Lung (tissue), 12 donors: Measurements from ENCODE around the gene KAT8. TPM values are rescaled to one million over a fixed set of nuclear protein-coding genes. Genes with fewer than 3 reads are reported as not detected.
"Not testable (repeated sequence)": the region's sequence is repeated elsewhere in the genome, so short reads cannot be mapped to it uniquely, and the experiment has no call there.

Experiments used
- ATAC-seq: fragments of 200-7000 bp; cut with Tn5 transposase; one replicate; pipeline ENCODE4 v1.9.1; 2020; ENCODE audit warnings: moderate number of reproducible peaks; ENCODE audit not compliant: insufficient read depth, low FRiP score
- DNase-seq, 3 donors: peaks; one replicate each; pipeline ENCODE4 v3.0.0-alpha.2; 2013 to 2017
- H3K27ac ChIP-seq, 2 donors: one replicate each; pipeline ENCODE4 v1.5.1; 2013; ENCODE audit warnings: mild to moderate bottlenecking in 2 of 2, moderate library complexity in 2 of 2, control low read depth in 1 of 2, inconsistent platforms in 1 of 2, low read depth in 1 of 2, low read length in 1 of 2
- H3K27me3 ChIP-seq, 3 donors: one replicate each; pipeline ENCODE4 v1.5.1; 2013; ENCODE audit warnings: low read length in 2 of 3; ENCODE audit not compliant: control insufficient read depth in 3 of 3, insufficient read depth in 3 of 3
- H3K36me3 ChIP-seq, 4 donors: one replicate each; pipeline ENCODE4 v1.5.1; 2013; ENCODE audit warnings: low read length in 4 of 4, mild to moderate bottlenecking in 1 of 4, moderate library complexity in 1 of 4; ENCODE audit not compliant: control insufficient read depth in 4 of 4, insufficient read depth in 4 of 4
- H3K4me1 ChIP-seq, 5 donors: one replicate each; pipeline ENCODE4 v1.5.1; 2013; ENCODE audit warnings: low read length in 5 of 5, mild to moderate bottlenecking in 2 of 5, moderate library complexity in 1 of 5; ENCODE audit not compliant: control insufficient read depth in 5 of 5, insufficient read depth in 5 of 5
- H3K4me3 ChIP-seq: one replicate; pipeline ENCODE4 v1.5.1; 2013; ENCODE audit warnings: mild to moderate bottlenecking, control low read depth, moderate library complexity
- H3K9ac ChIP-seq, 2 donors: one replicate each; pipeline ENCODE4 v1.5.1; 2013; ENCODE audit warnings: low read length in 2 of 2, control low read depth in 1 of 2; ENCODE audit not compliant: insufficient read depth in 1 of 2
- H3K9me3 ChIP-seq, 4 donors: one replicate each; pipeline ENCODE4 v1.5.1; 2013; ENCODE audit warnings: low read length in 3 of 4, mild to moderate bottlenecking in 1 of 4, moderate library complexity in 1 of 4; ENCODE audit not compliant: control insufficient read depth in 4 of 4, insufficient read depth in 3 of 4
- CTCF ChIP-seq: IDR thresholded peaks from 2 replicates; pipeline ENCODE4 v1.5.1; 2012; ENCODE audit warnings: mild to moderate bottlenecking; ENCODE audit errors: control extremely low read depth, extremely low read depth
- WGBS, 2 donors: extraction: QIAGEN DNeasy Blood & Tissue Kit; methylation state at CpG; one replicate each; pipeline ENCODE4 v1.1.7; 2013; 5-methylcytosine and 5-hydroxymethylcytosine counted together
- polyA plus RNA-seq, 2 donors: library from polyadenylated mRNA; stranded (reverse); fragments of 200-250 nt; gene quantifications; one replicate each; pipeline ENCODE4 v1.2.1, GENCODE V29; 2013
- total RNA-seq, 2 donors: library from RNA; depleted of rRNA in 1 of 2; stranded (reverse); fragments of >200 nt in 1 of 2; gene quantifications; one replicate each; pipeline ENCODE4 v1.2.1, GENCODE V29; 2014 to 2021
- donor health status: control.
- donor health status: control.
- donor health status: Bipolar disorder and iron deficiency.
- donor health status: healthy.
- donor health status: DM: yes; HTN: yes; CAD: no.

Gene KAT8
- total and polyA plus RNA-seq, 4 donors, result 53.0 to 73.2 (median 60.8) TPM

GRCh38 chr16:31142109-31143010, 24.9 kb downstream of the KAT8 start:
- Histone ChIP-seq H3K4me1 (peaks cover 7 to 29% (median 18%) of the 10 kb centered on the region in 5 donors), H3K9ac (peak overlapping the region in 1 of 2 donors; percentile 65), H3K36me3 (no peaks in the 10 kb centered on the region), H3K9me3 (no peaks in the 10 kb centered on the region), H3K4me3 (peak overlapping the region; percentile 18), H3K27me3 (peaks cover 0 to 13% (median 3%) of the 10 kb centered on the region in 3 donors), H3K27ac (peak overlapping the region; percentile 75 to 93)
- peak; percentile 100 for DNase-seq
- ATAC-seq, result peak; percentile 94
- WGBS, 2 donors, result 3 to 6% methylated on average over 84 to 89 of the region's 89 CpGs
- peak; percentile 97 for TF ChIP-seq CTCF

DNA sequence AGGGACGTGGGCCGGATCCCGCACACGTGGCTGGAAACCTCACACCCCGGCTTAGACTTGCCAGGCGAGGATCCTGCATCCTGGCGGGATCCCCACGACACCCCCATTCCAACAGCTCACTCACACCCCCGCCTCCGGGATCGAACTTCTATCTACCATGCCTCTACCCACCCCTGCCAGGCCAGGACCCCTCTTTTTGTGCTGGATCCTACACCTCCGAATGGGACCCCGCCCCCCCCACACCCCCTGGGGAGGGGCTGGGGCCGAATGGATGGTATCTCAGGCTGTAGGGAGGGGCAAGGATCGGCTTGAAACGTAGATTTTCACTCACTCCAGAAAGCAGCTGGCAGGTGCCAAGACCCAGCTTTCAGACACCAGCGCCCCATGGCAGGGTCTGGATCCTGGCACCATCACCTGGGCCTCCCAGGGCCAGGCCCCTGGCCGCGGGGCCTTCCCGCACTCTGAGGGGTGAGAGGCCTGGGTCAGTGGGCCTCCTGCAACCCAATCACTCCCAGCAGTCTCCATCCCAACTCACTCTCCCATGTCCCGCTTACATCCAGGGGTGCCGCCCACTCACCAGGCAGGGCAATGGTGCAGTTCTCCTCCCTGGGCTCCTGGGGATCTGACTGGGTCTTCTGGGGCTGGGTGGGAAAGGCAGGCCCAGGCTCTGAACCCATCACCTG, 25.7 kb downstream of the KAT8 start:
- H3K36me3 ChIP-seq, result no peaks in the 10 kb centered on the region
- H3K27ac ChIP-seq, result peak overlapping the region in 1 of 2 donors; percentile 81
- 59 to 73% methylated on average over 16 to 22 of the region's 22 CpGs for WGBS, 2 donors
- TF ChIP-seq CTCF, result no peak
- H3K9ac ChIP-seq, result no peak overlapping the region
- no peaks in the 10 kb centered on the region for H3K9me3 ChIP-seq
- ATAC-seq, result no peak
- H3K27me3 ChIP-seq, result peaks cover 0 to 21% (median 10%) of the 10 kb centered on the region in 3 donors
- DNase-seq, result no peak
- peak overlapping the region; percentile 18 for H3K4me3 ChIP-seq
- peaks cover 7 to 29% (median 18%) of the 10 kb centered on the region in 5 donors for H3K4me1 ChIP-seq

- no peak overlapping the region for H3K4me3 ChIP-seq
- TF ChIP-seq CTCF, result no peak
- H3K4me1 ChIP-seq, result peaks cover 7 to 23% (median 12%) of the 10 kb centered on the region in 5 donors
- no peaks in the 10 kb centered on the region for H3K36me3 ChIP-seq
- no peak for ATAC-seq
- DNase-seq, result no peak
- H3K27ac ChIP-seq, result no peak overlapping the region
- WGBS, 2 donors, result 93 to 99% methylated on average over 8 of the region's 8 CpGs
- H3K9ac ChIP-seq, result no peak overlapping the region
- H3K27me3 ChIP-seq, result peaks cover 0 to 22% (median 10%) of the 10 kb centered on the region in 3 donors
- H3K9me3 ChIP-seq, result no peaks in the 10 kb centered on the region
These were observed 26.3 kb downstream of the KAT8 start for GRCh38 chr16:31143694-31144148.

- not testable (repeated sequence) for H3K4me3 ChIP-seq, ATAC-seq, DNase-seq, H3K9ac ChIP-seq, H3K9me3 ChIP-seq, H3K36me3 ChIP-seq, H3K27ac ChIP-seq
- Histone ChIP-seq H3K27me3 (peaks cover 0 to 22% (median 13%) of the 10 kb centered on the region in 3 donors), H3K4me1 (peaks cover 5 to 16% (median 9%) of the 10 kb centered on the region in 5 donors)
- WGBS, 2 donors, result 91 to 96% methylated on average over 7 of the region's 7 CpGs
These were observed 27.0 kb downstream of the KAT8 start for GRCh38 chr16:31144418-31144817.
